ENCODE measurements around the gene NFAT5. TPM values are rescaled to one million over a fixed set of nuclear protein-coding genes. Genes with fewer than 3 reads are reported as not detected.

NFAT5 gene
- total RNA-seq, 1 experiment from 2014 or later: 38.2 TPM

- intact Hi-C loops (cut with micrococcal nuclease; ENCODE audit: unreplicated experiment): no loop called here
- Histone ChIP-seq H3K9me3 (ENCODE audit: insufficient read depth, low read depth) (no peaks in the 10 kb centered on the region), H3K4me2 (no peak overlapping the region), H3K27ac (peak overlapping the region; percentile 21; the same call in 1 of the 2 replicates), H3K4me3 (no peak overlapping the region), H3K79me2 (ENCODE audit: low read depth) (0 out of 2 replicates have a peak, but pooled peaks cover 19% of the 10 kb centered on the region), H3K27me3 (ENCODE audit: insufficient read depth, low read depth) (no peaks in the 10 kb centered on the region), H4K20me1 (ENCODE audit: insufficient read depth) (peaks cover 36% of the 10 kb centered on the region), H3F3A (ENCODE audit: insufficient read depth, low read depth) (peaks cover 80% of the 10 kb centered on the region), H3K36me3 (ENCODE audit: low read depth) (peaks cover 37% of the 10 kb centered on the region), H3K4me1 (replicated peaks; ENCODE audit: insufficient read depth) (no peaks in the 10 kb centered on the region), H2AFZ (no peak overlapping the region), H3K9me2 (ENCODE audit: insufficient read depth) (no peaks in the 10 kb centered on the region)
- DNase-seq: no peak
- no TSS peak for BruUV-seq (replicated peaks)
- ChIA-PET CTCF (interaction anchor here (0.6 kb wide), 1 partner anchor 54 kb away, joined by 4 read pairs; no protein-coding TSS in a partner anchor), POLR2A (ENCODE audit: unreplicated experiment) (interaction anchor here (0.6 kb wide), 1 partner anchor 1292 kb away, joined by 5 read pairs; no protein-coding TSS in a partner anchor)
- TF ChIP-seq EZH2 (IDR thresholded peaks at IDR 0.05; ENCODE audit: low read depth) (no peak), CTCF (conservative IDR thresholded peaks at IDR 0.05) (no peak)
Measured at GRCh38 chr16:69699915-69700314, 134.1 kb downstream of the NFAT5 start.

- peaks cover 76% of the 10 kb centered on the region for H3F3A ChIP-seq (ENCODE audit: insufficient read depth, low read depth)
- H2AFZ ChIP-seq: no peak overlapping the region
- 0 out of 2 replicates have a peak, but pooled peaks cover 19% of the 10 kb centered on the region for H3K79me2 ChIP-seq (ENCODE audit: low read depth)
- intact Hi-C loops (cut with micrococcal nuclease; ENCODE audit: unreplicated experiment): no loop called here
- CTCF ChIA-PET: no interaction called here
- no peak for TF ChIP-seq EZH2 (IDR thresholded peaks at IDR 0.05; ENCODE audit: low read depth)
- TF ChIP-seq CTCF (conservative IDR thresholded peaks at IDR 0.05): no peak
- H3K36me3 ChIP-seq (ENCODE audit: low read depth): peaks cover 23% of the 10 kb centered on the region; the same call in 1 of the 2 replicates
- no peak overlapping the region for H3K4me3 ChIP-seq
- no peaks in the 10 kb centered on the region for H3K27me3 ChIP-seq (ENCODE audit: insufficient read depth, low read depth)
- POLR2A ChIA-PET (ENCODE audit: unreplicated experiment): no interaction called here
- peaks cover 7% of the 10 kb centered on the region for H3K4me1 ChIP-seq (replicated peaks; ENCODE audit: insufficient read depth)
- no TSS peak for BruUV-seq (replicated peaks)
- no peak for DNase-seq
- 0 out of 2 replicates have a peak overlapping the region, but pooled peaks have one; percentile 27 for H3K27ac ChIP-seq
- H3K9me3 ChIP-seq (ENCODE audit: insufficient read depth, low read depth): no peaks in the 10 kb centered on the region
- H3K9me2 ChIP-seq (ENCODE audit: insufficient read depth): no peaks in the 10 kb centered on the region
- H4K20me1 ChIP-seq (ENCODE audit: insufficient read depth): peaks cover 33% of the 10 kb centered on the region
- H3K4me2 ChIP-seq: no peak overlapping the region
Measured at GRCh38 chr16:69701452-69701851, 135.7 kb downstream of the NFAT5 start.

GRCh38 chr16:69701866-69702265 lies 136.1 kb downstream of the NFAT5 start:
- POLR2A ChIA-PET (ENCODE audit: unreplicated experiment): no interaction called here
- no peak overlapping the region for H2AFZ ChIP-seq
- no peaks in the 10 kb centered on the region for H3K27me3 ChIP-seq (ENCODE audit: insufficient read depth, low read depth)
- H3K9me3 ChIP-seq (ENCODE audit: insufficient read depth, low read depth): no peaks in the 10 kb centered on the region
- CTCF ChIA-PET: no interaction called here
- no peaks in the 10 kb centered on the region for H3K9me2 ChIP-seq (ENCODE audit: insufficient read depth)
- peaks cover 76% of the 10 kb centered on the region for H3F3A ChIP-seq (ENCODE audit: insufficient read depth, low read depth)
- no peak for TF ChIP-seq CTCF (conservative IDR thresholded peaks at IDR 0.05)
- no peak for TF ChIP-seq EZH2 (IDR thresholded peaks at IDR 0.05; ENCODE audit: low read depth)
- H3K4me3 ChIP-seq: no peak overlapping the region
- 0 out of 2 replicates have a peak, but pooled peaks cover 19% of the 10 kb centered on the region for H3K79me2 ChIP-seq (ENCODE audit: low read depth)
- BruUV-seq (replicated peaks): no TSS peak
- H3K4me2 ChIP-seq: no peak overlapping the region
- peaks cover 32% of the 10 kb centered on the region for H4K20me1 ChIP-seq (ENCODE audit: insufficient read depth)
- peaks cover 11% of the 10 kb centered on the region for H3K4me1 ChIP-seq (replicated peaks; ENCODE audit: insufficient read depth)
- peaks cover 20% of the 10 kb centered on the region; the same call in 1 of the 2 replicates for H3K36me3 ChIP-seq (ENCODE audit: low read depth)
- intact Hi-C loops (cut with micrococcal nuclease; ENCODE audit: unreplicated experiment): no loop called here
- 0 out of 2 replicates have a peak overlapping the region, but pooled peaks have one; percentile 27 for H3K27ac ChIP-seq
- DNase-seq: no peak

All from PC-9 (cell line).